Measurements from ENCODE around the gene SPACA1.

DNA sequence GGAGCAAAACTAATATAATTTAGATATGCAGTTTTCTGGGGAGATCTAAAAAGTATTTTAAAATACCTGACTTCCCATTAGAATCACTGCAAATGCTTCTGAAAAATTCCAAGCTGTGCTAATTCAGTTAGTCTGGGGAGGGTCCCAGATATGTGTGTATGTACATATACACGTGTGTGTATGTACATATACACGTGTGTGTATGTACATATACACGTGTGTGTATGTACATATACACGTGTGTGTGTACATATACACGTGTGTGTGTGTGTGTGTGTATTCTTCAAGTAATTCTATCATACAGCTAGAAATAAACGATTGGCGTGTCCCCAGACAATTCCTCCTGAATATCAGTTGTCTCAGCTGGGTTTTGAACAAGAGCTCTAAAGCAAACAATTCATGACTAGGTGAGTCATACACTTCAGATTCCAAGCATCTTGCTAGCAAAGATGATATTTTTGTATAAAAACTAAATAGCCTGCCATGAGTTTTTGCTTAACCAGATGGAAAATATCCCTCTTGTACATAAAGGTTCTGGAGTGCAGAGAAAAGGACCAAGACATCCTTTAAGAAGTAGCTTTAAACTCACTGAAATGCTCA lies 58.2 kb downstream of the SPACA1 start:
- TF ChIP-seq, protein P1, sequence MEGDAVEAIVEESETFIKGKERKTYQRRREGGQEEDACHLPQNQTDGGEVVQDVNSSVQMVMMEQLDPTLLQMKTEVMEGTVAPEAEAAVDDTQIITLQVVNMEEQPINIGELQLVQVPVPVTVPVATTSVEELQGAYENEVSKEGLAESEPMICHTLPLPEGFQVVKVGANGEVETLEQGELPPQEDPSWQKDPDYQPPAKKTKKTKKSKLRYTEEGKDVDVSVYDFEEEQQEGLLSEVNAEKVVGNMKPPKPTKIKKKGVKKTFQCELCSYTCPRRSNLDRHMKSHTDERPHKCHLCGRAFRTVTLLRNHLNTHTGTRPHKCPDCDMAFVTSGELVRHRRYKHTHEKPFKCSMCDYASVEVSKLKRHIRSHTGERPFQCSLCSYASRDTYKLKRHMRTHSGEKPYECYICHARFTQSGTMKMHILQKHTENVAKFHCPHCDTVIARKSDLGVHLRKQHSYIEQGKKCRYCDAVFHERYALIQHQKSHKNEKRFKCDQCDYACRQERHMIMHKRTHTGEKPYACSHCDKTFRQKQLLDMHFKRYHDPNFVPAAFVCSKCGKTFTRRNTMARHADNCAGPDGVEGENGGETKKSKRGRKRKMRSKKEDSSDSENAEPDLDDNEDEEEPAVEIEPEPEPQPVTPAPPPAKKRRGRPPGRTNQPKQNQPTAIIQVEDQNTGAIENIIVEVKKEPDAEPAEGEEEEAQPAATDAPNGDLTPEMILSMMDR (IDR thresholded peaks at IDR 0.05): no peak
- TF ChIP-seq POLR2A (IDR thresholded peaks at IDR 0.05) (no peak), POLR2AphosphoS5 (IDR thresholded peaks at IDR 0.05) (no peak)
